ENCODE measurements around the gene RTN3. TPM values are rescaled to one million over a fixed set of nuclear protein-coding genes. Genes with fewer than 3 reads are reported as not detected.
"Not testable (repeated sequence)": the region's sequence is repeated elsewhere in the genome, so short reads cannot be mapped to it uniquely, and the experiment has no call there.

The RTN3 gene
- total RNA-seq, 1 experiment from 2014 or later = 145 TPM

DNA sequence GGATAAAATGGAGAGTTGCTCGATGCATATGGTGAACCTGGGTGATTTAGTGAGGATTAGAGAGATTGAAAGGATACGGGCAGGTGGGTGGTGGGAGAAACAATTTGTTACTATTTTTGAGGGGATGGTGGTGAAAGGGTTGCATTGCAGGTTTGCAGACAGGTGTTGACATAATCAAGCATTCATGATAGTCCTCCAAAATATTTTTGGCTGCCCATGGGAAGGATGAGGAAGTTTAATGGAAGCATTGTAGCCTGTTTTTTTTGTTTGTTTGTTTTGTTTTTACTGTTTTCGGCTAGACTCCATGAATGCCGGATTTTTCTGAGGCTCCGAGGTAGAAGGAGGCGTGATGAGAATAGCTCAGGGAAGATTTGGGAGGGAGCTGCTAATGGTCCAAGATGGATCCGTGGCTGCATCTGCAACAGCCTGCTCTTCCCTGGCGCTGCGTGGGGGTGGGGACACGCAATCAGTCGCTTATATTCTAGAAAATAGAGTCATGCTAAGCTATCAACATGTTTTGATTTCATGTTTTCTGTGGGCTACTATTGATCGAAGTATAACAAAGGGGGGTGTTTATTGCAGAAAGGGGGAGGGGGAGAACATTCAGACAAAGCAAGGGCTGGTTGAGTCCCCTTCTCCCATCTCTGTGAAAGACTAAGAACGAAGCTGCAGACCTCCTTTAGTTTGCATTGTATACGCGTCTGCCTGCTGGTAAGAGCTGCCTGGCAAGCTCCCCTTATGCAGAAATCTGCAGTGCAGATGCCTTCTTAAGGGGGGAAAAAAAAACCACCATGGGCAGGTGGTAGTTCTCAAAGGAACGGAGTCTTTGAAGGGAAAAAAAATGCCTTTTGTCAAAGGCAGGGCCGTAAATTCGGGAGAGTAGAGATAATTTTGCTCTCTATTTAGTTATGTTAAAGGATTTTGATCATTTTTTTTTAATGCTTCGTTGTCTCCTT lies 1.0 kb downstream of the RTN3 start:
- intact Hi-C loops (cut with micrococcal nuclease; ENCODE audit: unreplicated experiment) = no loop called here
- H3K36me3 ChIP-seq (ENCODE audit: control insufficient read depth, insufficient read depth, low read length) = no peaks in the 10 kb centered on the region

DNA sequence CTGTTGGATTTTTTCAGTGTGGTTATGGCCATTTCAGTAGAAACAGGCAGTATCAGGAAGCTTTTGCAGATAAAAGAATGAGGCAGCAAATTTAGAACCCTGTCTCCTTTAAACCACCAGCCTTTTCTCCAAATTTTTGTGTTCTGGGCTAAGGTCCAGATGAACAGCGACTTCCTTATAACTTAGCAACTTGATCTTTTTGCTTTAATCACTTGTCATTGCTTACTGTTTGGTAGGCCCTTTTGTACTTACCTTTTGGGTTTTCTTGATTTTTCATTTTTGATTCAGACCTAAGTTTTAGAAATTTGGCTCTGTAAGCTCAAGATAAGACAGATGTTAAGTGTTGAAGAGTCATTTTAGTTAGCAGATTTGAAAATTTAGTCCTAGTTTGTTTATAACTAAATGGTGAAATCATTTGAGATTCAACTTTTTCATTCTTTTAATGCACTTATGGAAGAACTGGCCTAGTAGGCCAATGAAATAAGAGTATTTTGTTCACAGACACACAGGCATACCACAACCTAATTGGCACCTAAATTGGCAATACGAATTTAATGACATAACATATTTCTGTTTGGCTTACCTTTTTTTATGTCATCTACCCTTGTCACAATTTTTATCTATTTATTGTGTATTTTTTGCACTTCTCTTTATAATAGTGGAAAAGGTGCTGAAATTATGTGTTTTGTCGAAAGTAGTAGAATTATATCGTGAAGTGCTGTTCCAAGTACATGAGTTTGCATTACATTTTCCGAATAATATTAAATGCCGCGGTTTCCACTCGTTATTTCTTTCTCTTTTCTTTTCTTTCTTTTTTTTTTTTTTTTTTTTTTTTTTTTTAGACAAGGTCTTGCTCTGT lies 2.1 kb downstream of the RTN3 start:
- peak overlapping the region; percentile 58 to 94 for H3K4me3 ChIP-seq (ENCODE audit: low read depth in 2 of 2, low read length in 2 of 2)
- POLR2A ChIA-PET = interaction anchor here (0.7 kb wide), 1 partner anchor 40 kb away, joined by 11 read pairs; no protein-coding TSS in a partner anchor
- in situ Hi-C loops (cut with HindIII; ENCODE audit: low pct_unique_long_range_greater_than_20kb, low sequenced_read_pairs) = no loop called here
- intact Hi-C loops (cut with micrococcal nuclease; ENCODE audit: unreplicated experiment) = no loop called here
- no peaks in the 10 kb centered on the region for H3K36me3 ChIP-seq (ENCODE audit: control insufficient read depth, insufficient read depth, low read length)
- H3K9me3 ChIP-seq (ENCODE audit: control insufficient read depth, insufficient read depth, low read depth, low read length) = no peaks in the 10 kb centered on the region
- no peak for DNase-seq (ENCODE audit: low read depth, low spot score)
- peaks cover 16% of the 10 kb centered on the region; the same call in 1 of the 2 replicates for H3K4me1 ChIP-seq (ENCODE audit: control insufficient read depth, insufficient read depth, low read length)
- no peaks in the 10 kb centered on the region for H3K27me3 ChIP-seq (ENCODE audit: control insufficient read depth, insufficient read depth, low read length)
- CTCF ChIA-PET = interaction anchor here (0.6 kb wide), 1 partner anchor 8 kb away, joined by 4 read pairs; no protein-coding TSS in a partner anchor
- no peak for TF ChIP-seq CTCF (IDR thresholded peaks at IDR 0.05)
- no peak for TF ChIP-seq POLR2AphosphoS5 (IDR thresholded peaks at IDR 0.05; ENCODE audit: low read depth, low read length)
- TF ChIP-seq SIN3A (IDR thresholded peaks at IDR 0.05; ENCODE audit: borderline replicate concordance, insufficient read depth, low read depth, low read length) = no peak
- TF ChIP-seq, protein P1, sequence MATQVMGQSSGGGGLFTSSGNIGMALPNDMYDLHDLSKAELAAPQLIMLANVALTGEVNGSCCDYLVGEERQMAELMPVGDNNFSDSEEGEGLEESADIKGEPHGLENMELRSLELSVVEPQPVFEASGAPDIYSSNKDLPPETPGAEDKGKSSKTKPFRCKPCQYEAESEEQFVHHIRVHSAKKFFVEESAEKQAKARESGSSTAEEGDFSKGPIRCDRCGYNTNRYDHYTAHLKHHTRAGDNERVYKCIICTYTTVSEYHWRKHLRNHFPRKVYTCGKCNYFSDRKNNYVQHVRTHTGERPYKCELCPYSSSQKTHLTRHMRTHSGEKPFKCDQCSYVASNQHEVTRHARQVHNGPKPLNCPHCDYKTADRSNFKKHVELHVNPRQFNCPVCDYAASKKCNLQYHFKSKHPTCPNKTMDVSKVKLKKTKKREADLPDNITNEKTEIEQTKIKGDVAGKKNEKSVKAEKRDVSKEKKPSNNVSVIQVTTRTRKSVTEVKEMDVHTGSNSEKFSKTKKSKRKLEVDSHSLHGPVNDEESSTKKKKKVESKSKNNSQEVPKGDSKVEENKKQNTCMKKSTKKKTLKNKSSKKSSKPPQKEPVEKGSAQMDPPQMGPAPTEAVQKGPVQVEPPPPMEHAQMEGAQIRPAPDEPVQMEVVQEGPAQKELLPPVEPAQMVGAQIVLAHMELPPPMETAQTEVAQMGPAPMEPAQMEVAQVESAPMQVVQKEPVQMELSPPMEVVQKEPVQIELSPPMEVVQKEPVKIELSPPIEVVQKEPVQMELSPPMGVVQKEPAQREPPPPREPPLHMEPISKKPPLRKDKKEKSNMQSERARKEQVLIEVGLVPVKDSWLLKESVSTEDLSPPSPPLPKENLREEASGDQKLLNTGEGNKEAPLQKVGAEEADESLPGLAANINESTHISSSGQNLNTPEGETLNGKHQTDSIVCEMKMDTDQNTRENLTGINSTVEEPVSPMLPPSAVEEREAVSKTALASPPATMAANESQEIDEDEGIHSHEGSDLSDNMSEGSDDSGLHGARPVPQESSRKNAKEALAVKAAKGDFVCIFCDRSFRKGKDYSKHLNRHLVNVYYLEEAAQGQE (IDR thresholded peaks at IDR 0.05; ENCODE audit: insufficient read depth in 1 of 2, low read depth in 2 of 2, low read length in 1 of 2) = no peak
- no peak for TF ChIP-seq TCF7L2 (IDR thresholded peaks at IDR 0.05; ENCODE audit: low read depth, low read length)
- peak overlapping the region; percentile 81 for H3K27ac ChIP-seq (ENCODE audit: low read length)
- BruUV-seq (replicated peaks) = no TSS peak
- no peak for ATAC-seq

More for the DNA sequence above, 1.0 kb downstream of the RTN3 start:
- Histone ChIP-seq H3K27ac (ENCODE audit: low read length) (peak overlapping the region; percentile 81), H3K9me3 (ENCODE audit: control insufficient read depth, insufficient read depth, low read depth, low read length) (no peaks in the 10 kb centered on the region), H3K4me1 (ENCODE audit: control insufficient read depth, insufficient read depth, low read length) (peaks cover 16% of the 10 kb centered on the region; the same call in 1 of the 2 replicates), H3K4me3 (ENCODE audit: low read depth in 2 of 2, low read length in 2 of 2) (peak overlapping the region; percentile 58 to 94), H3K27me3 (ENCODE audit: control insufficient read depth, insufficient read depth, low read length) (no peaks in the 10 kb centered on the region)
- in situ Hi-C loops (cut with HindIII; ENCODE audit: low pct_unique_long_range_greater_than_20kb, low sequenced_read_pairs) = no loop called here
- DNase-seq (ENCODE audit: low read depth, low spot score) = no peak
- TF ChIP-seq POLR2AphosphoS5 (IDR thresholded peaks at IDR 0.05; ENCODE audit: low read depth, low read length) = no peak
- no peak for TF ChIP-seq TCF7L2 (IDR thresholded peaks at IDR 0.05; ENCODE audit: low read depth, low read length)
- TF ChIP-seq SIN3A (IDR thresholded peaks at IDR 0.05; ENCODE audit: borderline replicate concordance, insufficient read depth, low read depth, low read length) = 0 out of 2 replicates have a peak, but pooled peaks have one; percentile 7
- no peak for ATAC-seq
- CTCF ChIA-PET = interaction anchor here (0.6 to 0.7 kb wide), 3 partner anchors 12 to 139 kb away, joined by 3 read pairs; partner anchors contain the start of genes ATL3 and ZFTA
- POLR2A ChIA-PET = interaction anchor here (0.6 to 0.7 kb wide), 3 partner anchors 14 to 659 kb away, joined by 4 to 6 read pairs (median 4); no protein-coding TSS in a partner anchor
- BruUV-seq (replicated peaks) = TSS peak; percentile 85

GRCh38 chr11:63685158-63685721 lies 3.9 kb downstream of the RTN3 start:
- H3K9me3 ChIP-seq (ENCODE audit: control insufficient read depth, insufficient read depth, low read depth, low read length); H3K27me3 ChIP-seq (ENCODE audit: control insufficient read depth, insufficient read depth, low read length); in situ Hi-C loops (cut with HindIII; ENCODE audit: low pct_unique_long_range_greater_than_20kb, low sequenced_read_pairs); BruUV-seq (replicated peaks); CTCF ChIA-PET; DNase-seq (ENCODE audit: low read depth, low spot score); H3K4me3 ChIP-seq (ENCODE audit: low read depth in 2 of 2, low read length in 2 of 2); H3K36me3 ChIP-seq (ENCODE audit: control insufficient read depth, insufficient read depth, low read length); H3K27ac ChIP-seq (ENCODE audit: low read length); intact Hi-C loops (cut with micrococcal nuclease; ENCODE audit: unreplicated experiment); ATAC-seq: not testable (repeated sequence)
- peaks cover 19% of the 10 kb centered on the region; the same call in 1 of the 2 replicates for H3K4me1 ChIP-seq (ENCODE audit: control insufficient read depth, insufficient read depth, low read length)
- POLR2A ChIA-PET = interaction anchor here (0.6 kb wide), 1 partner anchor 40 kb away, joined by 3 read pairs; no protein-coding TSS in a partner anchor

Data from Panc1 (cell line).